HUDEP-2 (cell line): ENCODE data around the gene GNAT3.
A peak's percentile ranks its signal among the peaks of the same experiment; 100 is the strongest.

Experiments used
- DNase-seq, 76 experiments: peaks; one replicate each; lab custom pipeline; 2025; ENCODE audit not compliant: unreplicated experiment in 76 of 76; lab: John Stamatoyannopoulos, UW

GNAT3 gene

GRCh38 chr7:80511964-80512363 lies at the start of gene GNAT3:
GNAT3 (minus strand) TSS chr7:80512064; CDS start chr7:80511926, 138 bp downstream.
- no peak for DNase-seq

- DNase-seq: no peak
Measured at GRCh38 chr7:80558116-80558515, 46.3 kb upstream of the GNAT3 start.

GRCh38 chr7:80552031-80552694 lies 40.3 kb upstream of the GNAT3 start:
- DNase-seq: no peak

- no peak for DNase-seq
Measured at GRCh38 chr7:80550005-80550404, 38.1 kb upstream of the GNAT3 start.

- DNase-seq: no peak
Measured at GRCh38 chr7:80548840-80549530, 37.1 kb upstream of the GNAT3 start.

GRCh38 chr7:80542398-80542797 lies 30.5 kb upstream of the GNAT3 start:
- DNase-seq: no peak

- no peak for DNase-seq
Measured at GRCh38 chr7:80540836-80541235, 29.0 kb upstream of the GNAT3 start.

GRCh38 chr7:80537091-80537490 lies 25.2 kb upstream of the GNAT3 start:
- DNase-seq: no peak

GRCh38 chr7:80536426-80536825 lies 24.6 kb upstream of the GNAT3 start:
- no peak for DNase-seq

GRCh38 chr7:80533287-80533686 lies 21.4 kb upstream of the GNAT3 start:
- no peak for DNase-seq

- no peak for DNase-seq
Measured at GRCh38 chr7:80532153-80532552, 20.3 kb upstream of the GNAT3 start.

- DNase-seq: no peak
Measured at GRCh38 chr7:80530136-80530535, 18.3 kb upstream of the GNAT3 start.

- no peak for DNase-seq
Measured at GRCh38 chr7:80529362-80529761, 17.5 kb upstream of the GNAT3 start.

- no peak for DNase-seq
Measured at GRCh38 chr7:80528689-80529088, 16.8 kb upstream of the GNAT3 start.

GRCh38 chr7:80526472-80526871 lies 14.6 kb upstream of the GNAT3 start:
- DNase-seq: no peak

- DNase-seq: no peak
Measured at GRCh38 chr7:80524693-80525092, 12.8 kb upstream of the GNAT3 start.

GRCh38 chr7:80521809-80522208 lies 9.9 kb upstream of the GNAT3 start:
- no peak for DNase-seq

GRCh38 chr7:80520199-80520598 lies 8.3 kb upstream of the GNAT3 start:
- no peak for DNase-seq

GRCh38 chr7:80517282-80517747 lies 5.5 kb upstream of the GNAT3 start:
- DNase-seq: no peak

- DNase-seq: no peak
Measured at GRCh38 chr7:80515298-80515697, 3.4 kb upstream of the GNAT3 start.

- DNase-seq: peak in 4 of 76 experiments; percentile 3 to 27 (median 14)
Measured at GRCh38 chr7:80510021-80510420, 1.8 kb downstream of the GNAT3 start.

- peak in 5 of 76 experiments; percentile 7 to 34 (median 19) for DNase-seq
Measured at GRCh38 chr7:80508440-80508839, 3.4 kb downstream of the GNAT3 start.
